Measurements from ENCODE around the gene SLC37A4.
"Not testable (repeated sequence)": the region's sequence is repeated elsewhere in the genome, so short reads cannot be mapped to it uniquely, and the experiment has no call there.

SLC37A4 gene

GRCh38 chr11:119030329-119031047 lies at the start of gene SLC37A4:
Gene SLC37A4, minus strand, starts transcription at chr11:119030877.
- peak; percentile 89 to 91 for DNase-seq (ENCODE audit: low read depth in 2 of 2)

- DNase-seq (ENCODE audit: low read depth in 2 of 2) = no peak
Measured at GRCh38 chr11:119078675-119079420, 48.2 kb upstream of the SLC37A4 start.

- DNase-seq (ENCODE audit: low read depth in 2 of 2) = no peak
Measured at GRCh38 chr11:119077839-119078238, 47.2 kb upstream of the SLC37A4 start.

GRCh38 chr11:119067371-119068222 lies 36.9 kb upstream of the SLC37A4 start, which contains the start of gene VPS11:
Gene VPS11, plus strand, starts transcription at chr11:119067818. Its CDS starts 6 bp downstream, at chr11:119067824.
- DNase-seq (ENCODE audit: low read depth in 2 of 2) = peak; percentile 88 to 89

GRCh38 chr11:119065369-119065768 lies 34.7 kb upstream of the SLC37A4 start:
- DNase-seq (ENCODE audit: low read depth in 2 of 2) = no peak

GRCh38 chr11:119062779-119063178 lies 32.1 kb upstream of the SLC37A4 start:
- DNase-seq (ENCODE audit: low read depth in 2 of 2) = no peak

- DNase-seq (ENCODE audit: low read depth in 2 of 2) = no peak
Measured at GRCh38 chr11:119061256-119061655, 30.6 kb upstream of the SLC37A4 start.

GRCh38 chr11:119059128-119059527 lies 28.5 kb upstream of the SLC37A4 start:
- DNase-seq (ENCODE audit: low read depth in 2 of 2) = not testable (repeated sequence)

GRCh38 chr11:119057000-119057769 lies 26.5 kb upstream of the SLC37A4 start, which contains the start of gene HYOU1:
Gene HYOU1, minus strand, starts transcription at chr11:119057205. Its CDS starts 1,045 bp downstream, at chr11:119056160.
- peak; percentile 91 for DNase-seq (ENCODE audit: low read depth in 2 of 2)

- no peak for DNase-seq (ENCODE audit: low read depth in 2 of 2)
Measured at GRCh38 chr11:119056421-119056999, 25.8 kb upstream of the SLC37A4 start.

- DNase-seq (ENCODE audit: low read depth in 2 of 2) = no peak
Measured at GRCh38 chr11:119055901-119056300, 25.2 kb upstream of the SLC37A4 start.

GRCh38 chr11:119054418-119054817 lies 23.7 kb upstream of the SLC37A4 start:
- DNase-seq (ENCODE audit: low read depth in 2 of 2) = no peak

GRCh38 chr11:119052163-119052814 lies 21.6 kb upstream of the SLC37A4 start:
- no peak for DNase-seq (ENCODE audit: low read depth in 2 of 2)

- DNase-seq (ENCODE audit: low read depth in 2 of 2) = no peak
Measured at GRCh38 chr11:119051440-119052162, 20.9 kb upstream of the SLC37A4 start.

- DNase-seq (ENCODE audit: low read depth in 2 of 2) = no peak
Measured at GRCh38 chr11:119049081-119049480, 18.4 kb upstream of the SLC37A4 start.

GRCh38 chr11:119048644-119049043 lies 18.0 kb upstream of the SLC37A4 start:
- no peak for DNase-seq (ENCODE audit: low read depth in 2 of 2)

- no peak for DNase-seq (ENCODE audit: low read depth in 2 of 2)
Measured at GRCh38 chr11:119047205-119047604, 16.5 kb upstream of the SLC37A4 start.

GRCh38 chr11:119046489-119046888 lies 15.8 kb upstream of the SLC37A4 start:
- DNase-seq (ENCODE audit: low read depth in 2 of 2) = no peak

GRCh38 chr11:119044708-119045107 lies 14.0 kb upstream of the SLC37A4 start:
- no peak for DNase-seq (ENCODE audit: low read depth in 2 of 2)

- no peak for DNase-seq (ENCODE audit: low read depth in 2 of 2)
Measured at GRCh38 chr11:119042927-119043326, 12.2 kb upstream of the SLC37A4 start.

Measured in fibroblast of skin of left quadriceps (primary cell).